GM23338 (cell line): ENCODE data around the gene LONRF2.

ENCODE experiments used
- CTCF ChIP-seq, 2 experiments: fragments of 200-600 bp in 1 of 2; sonication (generic) in 1 of 2; conservative IDR thresholded peaks; 2 replicates each; pipeline versions ENCODE4 v1.5.1 to v1.6.1; 2016 to 2017; ENCODE audit warnings: antibody characterized with exemption in 2 of 2, low read depth in 2 of 2, mild to moderate bottlenecking in 2 of 2, moderate library complexity in 1 of 2
- EZH2 ChIP-seq: fragments of 200-600 bp; sonication (generic); IDR thresholded peaks from one replicate; pipeline ENCODE4 v1.8.0; 2017; ENCODE audit warnings: antibody characterized with exemption, mild to moderate bottlenecking, low read depth; ENCODE audit not compliant: unreplicated experiment
- EZH2phosphoT487 ChIP-seq: fragments of 200-600 bp; sonication (generic); IDR thresholded peaks from one replicate; pipeline ENCODE4 v1.8.1; 2018; ENCODE audit warnings: antibody characterized with exemption; ENCODE audit not compliant: unreplicated experiment
- POLR2AphosphoS5 ChIP-seq: IDR thresholded peaks from 2 replicates; pipeline ENCODE4 v1.6.1; 2016; ENCODE audit warnings: antibody characterized with exemption, low read depth
- ZNF331 ChIP-seq: fragments of 250-450 bp; sonication (Bioruptor Pico); IDR thresholded peaks from 2 replicates; pipeline ENCODE4 v1.5.0; 2020; ENCODE audit warnings: low read depth, mild to moderate bottlenecking, moderate library complexity

GRCh38 chr2:100228967-100229366, 93.3 kb downstream of the LONRF2 start:
- no peak for TF ChIP-seq EZH2phosphoT487
- TF ChIP-seq CTCF (conservative IDR thresholded peaks at IDR 0.05; ENCODE audit: low read depth in 2 of 2), result no peak
- no peak for TF ChIP-seq ZNF331 (CRISPR knock-in tag)
- TF ChIP-seq POLR2AphosphoS5, result no peak
- TF ChIP-seq EZH2, result no peak
